Liver (tissue), 9 donors: ENCODE results near the gene CCR7. TPM values are rescaled to one million over a fixed set of nuclear protein-coding genes. Genes with fewer than 3 reads are reported as not detected.

Experiments used
- DNase-seq: peaks from one replicate; pipeline ENCODE4 v3.0.0-alpha.2; 2017; ENCODE audit warnings: low spot score
- H3K27ac ChIP-seq, 2 donors: one replicate each; pipeline ENCODE4 v1.7.0; 2013; ENCODE audit warnings: inconsistent platforms in 2 of 2, low read length in 2 of 2, control low read depth in 1 of 2, low read depth in 1 of 2, mild to moderate bottlenecking in 1 of 2
- H3K27me3 ChIP-seq, 4 donors: one replicate each; pipeline versions ENCODE4 v1.6.1 to v1.7.0; 2013; ENCODE audit warnings: low read length in 3 of 4, inconsistent platforms in 1 of 4, mild to moderate bottlenecking in 1 of 4, moderate library complexity in 1 of 4; ENCODE audit not compliant: control insufficient read depth in 4 of 4, insufficient read depth in 4 of 4
- H3K36me3 ChIP-seq, 4 donors: one replicate each; pipeline versions ENCODE4 v1.6.1 to v1.7.0; 2013; ENCODE audit warnings: low read length in 3 of 4, mild to moderate bottlenecking in 3 of 4, low read depth in 1 of 4, moderate library complexity in 1 of 4; ENCODE audit not compliant: control insufficient read depth in 4 of 4, insufficient read depth in 3 of 4
- H3K4me1 ChIP-seq, 4 donors: one replicate each; pipeline versions ENCODE4 v1.6.1 to v1.7.0; 2013; ENCODE audit warnings: low read length in 3 of 4, mild to moderate bottlenecking in 3 of 4, moderate library complexity in 1 of 4; ENCODE audit not compliant: control insufficient read depth in 4 of 4, insufficient read depth in 4 of 4
- H3K4me3 ChIP-seq, 3 donors: one replicate each; pipeline versions ENCODE4 v1.6.1 to v1.7.0; 2013; ENCODE audit warnings: low read length in 3 of 3, control low read depth in 1 of 3, low read depth in 1 of 3, mild to moderate bottlenecking in 1 of 3
- H3K9ac ChIP-seq, 2 donors: one replicate each; pipeline ENCODE4 v1.7.0; 2013; ENCODE audit warnings: low read length in 2 of 2, mild to moderate bottlenecking in 2 of 2, moderate library complexity in 2 of 2, control low read depth in 1 of 2, low read depth in 1 of 2
- H3K9me3 ChIP-seq, 4 donors: one replicate each; pipeline versions ENCODE4 v1.6.1 to v1.7.0; 2013; ENCODE audit warnings: low read length in 3 of 4; ENCODE audit not compliant: control insufficient read depth in 4 of 4
- EGR1 ChIP-seq, 2 donors: IDR thresholded peaks; 2 replicates each; pipeline ENCODE4 v1.6.1; 2016 to 2018; ENCODE audit warnings: antibody characterized with exemption in 2 of 2, low read depth in 2 of 2
- FOXA1 ChIP-seq: IDR thresholded peaks from 2 replicates; pipeline ENCODE4 v1.6.1; 2016; ENCODE audit warnings: antibody characterized with exemption
- FOXA2 ChIP-seq: IDR thresholded peaks from 2 replicates; pipeline ENCODE4 v1.6.1; 2016; ENCODE audit warnings: antibody characterized with exemption
- GABPA ChIP-seq, 2 donors: IDR thresholded peaks in 1 of 2; conservative IDR thresholded peaks in 1 of 2; 2 replicates each; pipeline ENCODE4 v1.6.1; 2016; ENCODE audit warnings: antibody characterized with exemption in 2 of 2, mild to moderate bottlenecking in 1 of 2, moderate library complexity in 1 of 2
- HNF4A ChIP-seq, 2 donors: conservative IDR thresholded peaks; 2 replicates each; pipeline ENCODE4 v1.6.1; 2016; ENCODE audit warnings: antibody characterized with exemption in 2 of 2, mild to moderate bottlenecking in 2 of 2
- HNF4G ChIP-seq: IDR thresholded peaks from 2 replicates; pipeline ENCODE4 v1.6.1; 2016; ENCODE audit warnings: antibody characterized with exemption
- JUND ChIP-seq, 2 donors: IDR thresholded peaks; 2 replicates each; pipeline ENCODE4 v1.6.1; 2016; ENCODE audit warnings: antibody characterized with exemption in 2 of 2
- MAX ChIP-seq: IDR thresholded peaks from 2 replicates; pipeline ENCODE4 v1.6.1; 2016; ENCODE audit warnings: antibody characterized with exemption
- NR2F2 ChIP-seq: IDR thresholded peaks from 2 replicates; pipeline ENCODE4 v1.6.1; 2016; ENCODE audit warnings: antibody characterized with exemption
- RAD21 ChIP-seq, 2 donors: IDR thresholded peaks; 2 replicates each; pipeline ENCODE4 v1.6.1; 2016; ENCODE audit warnings: antibody characterized with exemption in 2 of 2, mild to moderate bottlenecking in 2 of 2
- RXRA ChIP-seq, 2 donors: IDR thresholded peaks; 2 replicates each; pipeline ENCODE4 v1.6.1; 2017 to 2018; ENCODE audit warnings: antibody characterized with exemption in 2 of 2, mild to moderate bottlenecking in 1 of 2
- SP1 ChIP-seq: IDR thresholded peaks from 2 replicates; pipeline ENCODE4 v1.6.1; 2018; ENCODE audit warnings: antibody characterized with exemption, mild to moderate bottlenecking
- TAF1 ChIP-seq: conservative IDR thresholded peaks from 2 replicates; pipeline ENCODE4 v1.6.1; 2016; ENCODE audit warnings: antibody characterized with exemption, mild to moderate bottlenecking
- YY1 ChIP-seq: IDR thresholded peaks from 2 replicates; pipeline ENCODE4 v1.6.1; 2016; ENCODE audit warnings: antibody characterized with exemption, mild to moderate bottlenecking
- ZBTB33 ChIP-seq: IDR thresholded peaks from 2 replicates; pipeline ENCODE4 v1.6.1; 2016; ENCODE audit warnings: antibody characterized with exemption
- WGBS: extraction: QIAGEN DNeasy Blood & Tissue Kit; methylation state at CpG from one replicate; pipeline ENCODE4 v1.1.7; 2013; 5-methylcytosine and 5-hydroxymethylcytosine counted together
- polyA plus RNA-seq, 2 donors: library from polyadenylated mRNA; stranded (reverse) in 1 of 2; unstranded in 1 of 2; fragments of 200-250 nt in 1 of 2; fragments of >200 nt in 1 of 2; fragmentation: Nextera tagmentation in 1 of 2; extraction: Ambion mirVana in 1 of 2; gene quantifications; one replicate each; pipeline versions ENCODE4 v1.2.1 to v1.2.3, GENCODE V29; 2013 to 2015
- total RNA-seq, 2 donors: library from RNA; depleted of rRNA; stranded (reverse); fragments of >200 nt; gene quantifications; one replicate each; pipeline ENCODE4 v1.2.3, GENCODE V29; 2014
- TF ChIP-seq, protein P1 (sequence below): IDR thresholded peaks from 2 replicates; pipeline ENCODE4 v1.6.1; 2016; ENCODE audit warnings: antibody characterized with exemption, mild to moderate bottlenecking
- TF ChIP-seq, protein P2 (sequence below): IDR thresholded peaks from 2 replicates; pipeline ENCODE4 v1.6.1; 2016; ENCODE audit warnings: antibody characterized with exemption
- TF ChIP-seq, protein P3 (sequence below): fragments of 150-350 bp; IDR thresholded peaks from 2 replicates; pipeline ENCODE4 v1.5.1; 2017; ENCODE audit warnings: improper control_type of control experiment, low read depth, low read length; ENCODE audit not compliant: missing input control
- donor health status: healthy.
- donor health status: healthy.
- donor health status: healthy.
- donor health status: healthy.
- donor health status: healthy.

The CCR7 gene
- total and polyA plus RNA-seq, 4 donors, result 0.08 to 0.89 (median 0.28) TPM

- Histone ChIP-seq H3K27me3 (no peaks in the 10 kb centered on the region), H3K36me3 (no peaks in the 10 kb centered on the region), H3K4me3 (no peak overlapping the region), H3K4me1 (peaks cover 0 to 11% (median 7%) of the 10 kb centered on the region in 4 donors), H3K9ac (no peak overlapping the region), H3K27ac (no peak overlapping the region), H3K9me3 (peaks cover 0 to 7% (median 0%) of the 10 kb centered on the region in 4 donors)
- DNase-seq, result no peak
- WGBS, result 92% methylated on average over 10 of the region's 10 CpGs
- TF ChIP-seq TAF1 (no peak), ZBTB33 (no peak), EGR1 (IDR thresholded peaks at IDR 0.05; ENCODE audit: low read depth in 2 of 2) (no peak), MAX (no peak), SP1 (no peak), FOXA1 (no peak), JUND (IDR thresholded peaks at IDR 0.05) (no peak), RXRA (IDR thresholded peaks at IDR 0.05) (no peak), HNF4A (conservative IDR thresholded peaks at IDR 0.05) (no peak), YY1 (no peak), RAD21 (IDR thresholded peaks at IDR 0.05) (no peak), HNF4G (no peak), NR2F2 (no peak), GABPA (IDR thresholded peaks at IDR 0.05 in 1 of 2, conservative IDR thresholded peaks at IDR 0.05 in 1 of 2) (no peak), FOXA2 (no peak)
- TF ChIP-seq, protein P1, sequence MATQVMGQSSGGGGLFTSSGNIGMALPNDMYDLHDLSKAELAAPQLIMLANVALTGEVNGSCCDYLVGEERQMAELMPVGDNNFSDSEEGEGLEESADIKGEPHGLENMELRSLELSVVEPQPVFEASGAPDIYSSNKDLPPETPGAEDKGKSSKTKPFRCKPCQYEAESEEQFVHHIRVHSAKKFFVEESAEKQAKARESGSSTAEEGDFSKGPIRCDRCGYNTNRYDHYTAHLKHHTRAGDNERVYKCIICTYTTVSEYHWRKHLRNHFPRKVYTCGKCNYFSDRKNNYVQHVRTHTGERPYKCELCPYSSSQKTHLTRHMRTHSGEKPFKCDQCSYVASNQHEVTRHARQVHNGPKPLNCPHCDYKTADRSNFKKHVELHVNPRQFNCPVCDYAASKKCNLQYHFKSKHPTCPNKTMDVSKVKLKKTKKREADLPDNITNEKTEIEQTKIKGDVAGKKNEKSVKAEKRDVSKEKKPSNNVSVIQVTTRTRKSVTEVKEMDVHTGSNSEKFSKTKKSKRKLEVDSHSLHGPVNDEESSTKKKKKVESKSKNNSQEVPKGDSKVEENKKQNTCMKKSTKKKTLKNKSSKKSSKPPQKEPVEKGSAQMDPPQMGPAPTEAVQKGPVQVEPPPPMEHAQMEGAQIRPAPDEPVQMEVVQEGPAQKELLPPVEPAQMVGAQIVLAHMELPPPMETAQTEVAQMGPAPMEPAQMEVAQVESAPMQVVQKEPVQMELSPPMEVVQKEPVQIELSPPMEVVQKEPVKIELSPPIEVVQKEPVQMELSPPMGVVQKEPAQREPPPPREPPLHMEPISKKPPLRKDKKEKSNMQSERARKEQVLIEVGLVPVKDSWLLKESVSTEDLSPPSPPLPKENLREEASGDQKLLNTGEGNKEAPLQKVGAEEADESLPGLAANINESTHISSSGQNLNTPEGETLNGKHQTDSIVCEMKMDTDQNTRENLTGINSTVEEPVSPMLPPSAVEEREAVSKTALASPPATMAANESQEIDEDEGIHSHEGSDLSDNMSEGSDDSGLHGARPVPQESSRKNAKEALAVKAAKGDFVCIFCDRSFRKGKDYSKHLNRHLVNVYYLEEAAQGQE, result no peak
- TF ChIP-seq, protein P2, sequence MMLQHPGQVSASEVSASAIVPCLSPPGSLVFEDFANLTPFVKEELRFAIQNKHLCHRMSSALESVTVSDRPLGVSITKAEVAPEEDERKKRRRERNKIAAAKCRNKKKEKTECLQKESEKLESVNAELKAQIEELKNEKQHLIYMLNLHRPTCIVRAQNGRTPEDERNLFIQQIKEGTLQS, result no peak
- TF ChIP-seq, protein P3, sequence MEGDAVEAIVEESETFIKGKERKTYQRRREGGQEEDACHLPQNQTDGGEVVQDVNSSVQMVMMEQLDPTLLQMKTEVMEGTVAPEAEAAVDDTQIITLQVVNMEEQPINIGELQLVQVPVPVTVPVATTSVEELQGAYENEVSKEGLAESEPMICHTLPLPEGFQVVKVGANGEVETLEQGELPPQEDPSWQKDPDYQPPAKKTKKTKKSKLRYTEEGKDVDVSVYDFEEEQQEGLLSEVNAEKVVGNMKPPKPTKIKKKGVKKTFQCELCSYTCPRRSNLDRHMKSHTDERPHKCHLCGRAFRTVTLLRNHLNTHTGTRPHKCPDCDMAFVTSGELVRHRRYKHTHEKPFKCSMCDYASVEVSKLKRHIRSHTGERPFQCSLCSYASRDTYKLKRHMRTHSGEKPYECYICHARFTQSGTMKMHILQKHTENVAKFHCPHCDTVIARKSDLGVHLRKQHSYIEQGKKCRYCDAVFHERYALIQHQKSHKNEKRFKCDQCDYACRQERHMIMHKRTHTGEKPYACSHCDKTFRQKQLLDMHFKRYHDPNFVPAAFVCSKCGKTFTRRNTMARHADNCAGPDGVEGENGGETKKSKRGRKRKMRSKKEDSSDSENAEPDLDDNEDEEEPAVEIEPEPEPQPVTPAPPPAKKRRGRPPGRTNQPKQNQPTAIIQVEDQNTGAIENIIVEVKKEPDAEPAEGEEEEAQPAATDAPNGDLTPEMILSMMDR, result no peak
These were observed 36.4 kb downstream of the CCR7 start for GRCh38 chr17:40528692-40529417.
